GM10266 (cell line): ENCODE results near the gene TDRD9.

Experiments
- DNase-seq: peaks from one replicate; pipeline ENCODE4 v3.0.0; 2012; ENCODE audit errors: extremely low spot score
- TF ChIP-seq, protein P1 (sequence below): IDR thresholded peaks from 2 replicates; pipeline ENCODE4 v1.5.1; 2012; ENCODE audit warnings: mild to moderate bottlenecking, low read depth; ENCODE audit not compliant: control insufficient read depth, insufficient read depth; ENCODE audit errors: missing control alignments

The TDRD9 gene

GRCh38 chr14:104019029-104019428 lies 90.8 kb downstream of the TDRD9 start:
- TF ChIP-seq, protein P1, sequence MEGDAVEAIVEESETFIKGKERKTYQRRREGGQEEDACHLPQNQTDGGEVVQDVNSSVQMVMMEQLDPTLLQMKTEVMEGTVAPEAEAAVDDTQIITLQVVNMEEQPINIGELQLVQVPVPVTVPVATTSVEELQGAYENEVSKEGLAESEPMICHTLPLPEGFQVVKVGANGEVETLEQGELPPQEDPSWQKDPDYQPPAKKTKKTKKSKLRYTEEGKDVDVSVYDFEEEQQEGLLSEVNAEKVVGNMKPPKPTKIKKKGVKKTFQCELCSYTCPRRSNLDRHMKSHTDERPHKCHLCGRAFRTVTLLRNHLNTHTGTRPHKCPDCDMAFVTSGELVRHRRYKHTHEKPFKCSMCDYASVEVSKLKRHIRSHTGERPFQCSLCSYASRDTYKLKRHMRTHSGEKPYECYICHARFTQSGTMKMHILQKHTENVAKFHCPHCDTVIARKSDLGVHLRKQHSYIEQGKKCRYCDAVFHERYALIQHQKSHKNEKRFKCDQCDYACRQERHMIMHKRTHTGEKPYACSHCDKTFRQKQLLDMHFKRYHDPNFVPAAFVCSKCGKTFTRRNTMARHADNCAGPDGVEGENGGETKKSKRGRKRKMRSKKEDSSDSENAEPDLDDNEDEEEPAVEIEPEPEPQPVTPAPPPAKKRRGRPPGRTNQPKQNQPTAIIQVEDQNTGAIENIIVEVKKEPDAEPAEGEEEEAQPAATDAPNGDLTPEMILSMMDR = no peak
- no peak for DNase-seq

DNA sequence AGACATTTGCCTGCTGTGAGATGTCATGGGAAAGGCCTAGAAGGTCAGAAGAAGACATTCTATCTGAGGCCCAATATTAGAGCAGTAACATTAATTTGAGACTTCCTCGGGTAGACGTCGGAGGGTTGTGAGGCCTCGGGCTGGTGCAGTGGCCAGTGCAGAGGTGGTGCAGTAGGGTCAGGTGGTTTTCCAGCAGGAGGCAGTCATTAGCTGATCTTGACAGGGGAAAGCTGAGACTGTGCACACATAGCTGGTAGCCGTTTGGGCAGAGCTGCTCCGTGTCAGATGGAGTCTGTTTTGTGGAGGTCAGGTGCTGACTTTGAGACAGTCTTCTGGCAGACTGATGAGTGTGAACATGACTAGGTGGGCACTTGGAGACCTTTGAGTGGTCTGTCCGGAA lies 91.5 kb downstream of the TDRD9 start:
- TF ChIP-seq, protein P1 = no peak
- DNase-seq = no peak

DNA sequence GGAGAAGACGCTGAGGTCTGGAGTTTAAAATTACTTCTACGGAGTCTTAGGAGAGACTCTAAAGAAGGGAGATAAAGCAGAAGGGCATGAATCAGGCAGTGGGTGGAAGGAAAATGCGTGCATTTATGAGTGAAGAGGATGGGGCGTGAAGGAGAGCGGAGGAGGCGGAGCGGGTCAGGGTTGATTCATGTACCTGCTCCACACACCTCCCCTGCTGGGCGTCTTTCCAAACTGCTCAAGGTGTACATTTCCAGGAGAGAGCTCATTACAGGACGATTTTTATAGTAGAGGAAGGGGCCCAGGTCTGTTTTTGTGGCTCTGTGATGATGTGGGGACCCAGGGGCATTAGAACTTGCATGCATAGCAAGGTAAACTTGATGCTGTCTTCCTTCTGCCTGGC lies 92.2 kb downstream of the TDRD9 start:
- DNase-seq = no peak
- TF ChIP-seq, protein P1 = no peak

GRCh38 chr14:104023325-104024055 lies 95.2 kb downstream of the TDRD9 start:
- TF ChIP-seq, protein P1 = no peak
- no peak for DNase-seq

DNA sequence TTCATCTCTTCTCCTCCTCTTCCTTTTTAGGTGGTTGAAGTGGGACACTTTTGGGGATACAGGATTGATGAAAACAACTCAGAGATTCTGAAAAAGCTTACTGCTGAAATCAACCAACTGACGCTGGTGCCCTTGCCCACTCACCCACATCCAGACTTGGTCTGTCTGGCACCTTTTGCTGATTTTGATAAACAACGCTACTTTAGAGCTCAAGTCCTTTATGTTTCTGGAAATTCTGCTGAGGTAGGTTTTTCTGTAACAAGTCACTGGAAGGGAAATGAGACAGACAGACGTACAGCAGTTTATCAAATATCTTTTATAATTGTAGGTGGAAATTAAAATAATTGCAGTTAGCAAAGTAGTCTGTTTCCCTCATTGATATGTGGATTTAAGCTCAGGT lies 97.3 kb downstream of the TDRD9 start:
- TF ChIP-seq, protein P1 = no peak
- DNase-seq = no peak

DNA sequence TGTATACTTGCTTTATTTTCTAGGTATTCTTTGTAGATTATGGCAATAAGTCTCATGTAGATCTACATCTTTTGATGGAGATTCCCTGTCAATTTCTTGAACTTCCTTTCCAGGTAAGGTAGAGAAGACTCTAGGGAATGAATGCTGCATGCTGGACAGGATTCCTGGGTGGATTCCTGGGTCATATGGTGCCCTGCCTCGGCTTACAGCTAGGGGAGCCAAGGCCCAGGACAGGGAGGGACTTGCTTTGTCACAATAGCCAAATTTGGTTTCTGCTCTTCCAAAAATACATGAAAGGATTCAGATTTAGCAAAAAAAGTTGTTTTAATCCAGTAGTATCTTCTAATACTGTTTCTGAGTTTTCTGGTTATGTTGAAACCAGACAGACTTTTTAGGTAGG lies 97.8 kb downstream of the TDRD9 start:
- DNase-seq = no peak

DNA sequence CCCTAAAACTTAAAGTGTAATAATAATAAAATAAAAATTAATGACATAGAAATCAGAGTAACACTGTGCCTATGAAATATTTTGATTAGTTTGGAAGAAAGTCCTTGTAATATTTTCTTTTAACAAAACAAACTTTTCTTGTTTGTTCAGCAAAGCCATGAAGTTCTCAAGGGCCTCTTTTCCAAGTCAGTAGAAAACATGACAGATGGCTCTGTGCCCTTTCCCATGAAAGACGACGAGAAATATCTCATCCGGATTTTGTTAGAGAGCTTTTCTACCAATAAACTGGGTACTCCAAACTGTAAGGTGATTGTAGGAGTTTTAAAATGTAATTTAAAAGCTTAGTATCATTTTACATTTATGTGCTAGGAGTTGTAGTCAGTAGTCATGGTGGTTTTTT lies 102.7 kb downstream of the TDRD9 start:
- no peak for DNase-seq
- TF ChIP-seq, protein P1 = no peak

More for the DNA sequence above, 97.8 kb downstream of the TDRD9 start:
- TF ChIP-seq, protein P1 = no peak
